Iris pigment epithelial cell (primary cell): ENCODE results near the gene TRAPPC10.

Experiments
- DNase-seq: peaks from one replicate; pipeline ENCODE4 v3.0.0-alpha.2; 2011; ENCODE audit warnings: low read depth

The TRAPPC10 gene, protein sequence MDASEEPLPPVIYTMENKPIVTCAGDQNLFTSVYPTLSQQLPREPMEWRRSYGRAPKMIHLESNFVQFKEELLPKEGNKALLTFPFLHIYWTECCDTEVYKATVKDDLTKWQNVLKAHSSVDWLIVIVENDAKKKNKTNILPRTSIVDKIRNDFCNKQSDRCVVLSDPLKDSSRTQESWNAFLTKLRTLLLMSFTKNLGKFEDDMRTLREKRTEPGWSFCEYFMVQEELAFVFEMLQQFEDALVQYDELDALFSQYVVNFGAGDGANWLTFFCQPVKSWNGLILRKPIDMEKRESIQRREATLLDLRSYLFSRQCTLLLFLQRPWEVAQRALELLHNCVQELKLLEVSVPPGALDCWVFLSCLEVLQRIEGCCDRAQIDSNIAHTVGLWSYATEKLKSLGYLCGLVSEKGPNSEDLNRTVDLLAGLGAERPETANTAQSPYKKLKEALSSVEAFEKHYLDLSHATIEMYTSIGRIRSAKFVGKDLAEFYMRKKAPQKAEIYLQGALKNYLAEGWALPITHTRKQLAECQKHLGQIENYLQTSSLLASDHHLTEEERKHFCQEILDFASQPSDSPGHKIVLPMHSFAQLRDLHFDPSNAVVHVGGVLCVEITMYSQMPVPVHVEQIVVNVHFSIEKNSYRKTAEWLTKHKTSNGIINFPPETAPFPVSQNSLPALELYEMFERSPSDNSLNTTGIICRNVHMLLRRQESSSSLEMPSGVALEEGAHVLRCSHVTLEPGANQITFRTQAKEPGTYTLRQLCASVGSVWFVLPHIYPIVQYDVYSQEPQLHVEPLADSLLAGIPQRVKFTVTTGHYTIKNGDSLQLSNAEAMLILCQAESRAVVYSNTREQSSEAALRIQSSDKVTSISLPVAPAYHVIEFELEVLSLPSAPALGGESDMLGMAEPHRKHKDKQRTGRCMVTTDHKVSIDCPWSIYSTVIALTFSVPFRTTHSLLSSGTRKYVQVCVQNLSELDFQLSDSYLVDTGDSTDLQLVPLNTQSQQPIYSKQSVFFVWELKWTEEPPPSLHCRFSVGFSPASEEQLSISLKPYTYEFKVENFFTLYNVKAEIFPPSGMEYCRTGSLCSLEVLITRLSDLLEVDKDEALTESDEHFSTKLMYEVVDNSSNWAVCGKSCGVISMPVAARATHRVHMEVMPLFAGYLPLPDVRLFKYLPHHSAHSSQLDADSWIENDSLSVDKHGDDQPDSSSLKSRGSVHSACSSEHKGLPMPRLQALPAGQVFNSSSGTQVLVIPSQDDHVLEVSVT

DNA sequence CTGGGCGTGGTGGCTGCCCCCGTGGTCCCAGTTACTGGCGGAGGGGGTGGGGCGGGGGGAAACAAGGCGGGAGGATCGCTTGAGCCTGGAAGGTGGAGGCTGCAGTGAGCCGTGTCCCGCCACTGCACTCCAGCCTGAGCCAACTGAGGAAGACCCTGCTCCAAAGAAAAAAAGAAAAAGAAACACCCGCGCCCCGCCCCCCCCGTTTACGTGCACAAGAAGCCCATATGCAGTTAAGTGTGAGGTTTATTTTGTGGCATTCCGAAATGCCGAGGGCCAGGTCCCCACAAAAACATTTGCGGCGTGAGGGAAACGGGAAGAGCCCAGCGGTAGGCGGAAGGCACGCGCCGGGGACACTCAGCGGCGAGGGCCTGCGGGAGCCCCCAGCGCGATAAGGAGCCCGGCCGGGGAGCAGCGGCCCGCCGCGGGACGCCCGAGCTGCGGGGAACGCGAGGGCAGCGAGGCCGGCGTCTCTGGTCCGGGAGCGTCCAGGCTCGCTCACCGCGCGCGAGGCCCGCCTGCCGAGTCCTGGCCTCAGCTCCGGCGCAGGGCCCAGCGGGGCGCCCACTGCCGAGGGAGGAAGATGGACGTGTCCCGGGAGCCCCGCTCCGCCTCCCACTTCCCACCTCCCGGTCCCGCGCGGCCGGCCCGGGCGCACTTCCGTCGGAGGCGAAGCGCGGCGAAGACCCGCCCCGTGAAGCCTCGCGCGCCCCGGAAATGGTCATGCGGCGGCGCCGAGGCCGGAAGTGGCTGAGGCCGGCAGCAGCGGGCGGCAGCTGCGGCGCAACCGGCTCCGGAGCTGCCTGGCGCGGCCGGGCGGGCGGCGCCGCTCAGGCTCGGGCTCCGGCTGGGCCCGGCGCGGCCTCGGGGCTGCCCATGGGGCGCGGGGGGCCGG, at the start of gene TRAPPC10:
Gene TRAPPC10 (plus strand): TSS at position 731 of the 895 bp plus-strand sequence. CDS start 185 bp downstream, outside the sequence.
- peak; percentile 90 for DNase-seq

DNA sequence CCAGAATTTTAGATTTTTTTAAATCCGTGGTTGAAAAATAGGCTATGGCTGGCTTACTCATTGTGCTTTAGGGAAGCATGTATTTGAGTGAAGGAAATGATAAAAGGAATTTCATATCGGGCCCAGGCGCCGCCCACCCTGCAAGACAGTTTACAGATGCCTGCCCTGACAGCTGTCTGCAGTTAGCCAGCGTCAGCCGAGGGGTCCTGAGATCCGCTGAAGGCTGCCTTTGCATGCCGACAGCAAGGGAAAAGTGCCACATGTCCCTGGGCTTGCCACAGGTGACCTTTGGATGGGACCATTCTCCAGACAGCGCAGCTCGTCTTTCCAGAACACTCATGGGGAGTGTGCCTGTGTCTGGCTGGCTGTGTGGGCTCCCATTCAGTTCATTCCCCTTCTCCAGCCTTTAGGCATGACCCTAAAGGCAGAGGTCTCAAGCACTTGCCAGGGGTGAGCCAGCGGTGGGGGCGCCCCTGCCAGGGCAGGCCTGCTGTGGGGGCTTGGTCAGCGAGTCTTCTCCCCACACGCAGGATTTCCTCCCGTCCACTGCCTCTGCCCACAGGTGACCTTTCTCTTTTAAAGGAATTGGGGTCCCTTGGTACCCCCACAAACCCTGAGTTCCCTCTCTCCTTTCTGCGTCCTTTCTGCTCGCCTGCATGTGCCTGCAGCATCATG, 46.1 kb upstream of the TRAPPC10 start:
- DNase-seq, result no peak

DNA sequence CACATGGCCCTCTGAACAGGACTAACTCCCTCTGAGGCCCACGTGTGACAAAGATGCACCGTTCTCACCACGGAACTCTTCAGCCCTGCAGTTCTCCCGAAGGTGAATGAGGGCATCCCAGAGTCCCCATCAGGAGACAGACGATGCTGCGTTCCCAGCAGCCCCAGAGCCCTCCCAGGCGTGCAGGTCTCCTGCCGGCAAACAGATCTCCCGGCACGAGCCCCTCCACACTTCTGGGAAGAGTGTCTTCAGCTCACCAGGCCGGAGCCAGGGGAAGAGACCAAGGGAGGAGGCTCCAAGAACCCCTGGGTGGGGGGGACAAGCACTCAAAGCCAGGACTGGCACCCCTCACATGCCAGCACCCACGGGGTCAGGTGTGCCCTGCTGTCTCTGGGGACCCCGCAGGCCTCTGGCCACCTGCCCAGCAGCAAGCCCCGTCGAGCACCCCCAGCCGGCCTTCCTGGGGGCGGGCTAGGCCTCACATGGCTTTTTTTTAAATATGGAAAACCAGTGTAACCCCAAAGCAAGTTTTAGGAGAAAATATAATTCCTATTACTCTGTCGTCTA, 45.1 kb upstream of the TRAPPC10 start:
- DNase-seq, result no peak

DNA sequence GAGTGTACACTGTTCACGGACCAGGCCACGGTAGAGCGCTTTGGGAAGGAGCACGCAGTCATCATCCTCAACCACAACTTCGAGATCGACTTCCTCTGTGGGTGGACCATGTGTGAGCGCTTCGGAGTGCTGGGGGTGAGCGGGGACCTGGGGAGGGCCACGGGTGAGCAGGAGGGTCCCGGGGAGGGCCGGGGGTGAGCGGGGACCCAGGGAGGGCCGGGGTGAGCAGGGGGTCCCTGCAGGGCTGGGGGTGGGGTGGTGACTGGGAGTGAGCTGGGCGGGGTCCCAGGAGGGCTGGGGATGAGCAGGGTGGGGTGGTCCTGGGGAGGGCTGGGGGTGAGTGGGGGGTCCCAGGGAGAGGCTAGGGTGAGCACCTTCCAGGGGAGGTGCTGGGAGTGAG, 44.1 kb upstream of the TRAPPC10 start:
- no peak for DNase-seq

DNA sequence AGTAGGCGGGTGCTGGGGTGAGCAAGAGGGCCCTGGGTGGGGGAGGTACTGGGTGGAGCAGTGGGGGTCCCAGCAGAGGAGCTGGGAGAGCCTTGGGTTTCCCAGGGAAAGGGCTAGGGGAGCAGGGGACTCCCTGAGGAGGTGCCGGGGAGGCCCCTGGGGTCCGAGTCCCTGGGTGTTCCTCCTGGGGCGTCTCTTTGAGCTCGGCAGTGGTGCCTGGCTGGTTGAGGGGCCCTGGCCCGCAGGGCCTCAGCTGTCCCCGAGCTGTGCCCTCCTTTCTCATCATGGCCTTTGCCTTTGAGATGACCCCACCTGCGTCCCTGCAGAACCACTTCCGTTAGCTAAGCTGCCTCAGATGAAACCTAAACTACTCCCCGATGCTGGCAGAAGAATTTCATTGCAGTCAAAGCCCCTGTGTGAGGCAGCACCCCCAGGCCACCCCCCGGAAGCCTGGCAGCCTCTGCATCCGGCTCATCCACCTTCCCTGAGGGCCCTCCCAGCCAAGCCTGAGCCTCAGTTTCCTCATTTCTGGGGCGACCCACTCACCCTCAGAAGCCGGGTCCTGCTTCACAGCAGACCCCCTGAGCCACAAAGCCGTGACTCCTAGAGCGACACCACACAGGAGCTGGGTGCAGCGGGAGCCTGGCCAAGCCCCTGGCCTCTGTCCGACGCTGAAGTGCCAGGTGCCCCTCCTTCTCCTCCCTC, 43.5 kb upstream of the TRAPPC10 start:
- no peak for DNase-seq

DNA sequence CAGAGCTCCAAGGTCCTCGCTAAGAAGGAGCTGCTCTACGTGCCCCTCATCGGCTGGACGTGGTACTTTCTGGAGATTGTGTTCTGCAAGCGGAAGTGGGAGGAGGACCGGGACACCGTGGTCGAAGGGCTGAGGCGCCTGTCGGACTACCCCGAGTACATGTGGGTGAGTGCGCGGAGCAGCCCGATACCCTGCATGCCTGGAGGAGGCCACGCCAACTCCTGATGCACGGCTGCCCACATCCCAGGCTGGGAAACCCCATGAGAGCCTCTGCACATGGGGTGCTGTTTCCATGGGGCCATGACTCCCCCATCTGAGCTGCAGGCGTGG, 43.0 kb upstream of the TRAPPC10 start:
- no peak for DNase-seq

DNA sequence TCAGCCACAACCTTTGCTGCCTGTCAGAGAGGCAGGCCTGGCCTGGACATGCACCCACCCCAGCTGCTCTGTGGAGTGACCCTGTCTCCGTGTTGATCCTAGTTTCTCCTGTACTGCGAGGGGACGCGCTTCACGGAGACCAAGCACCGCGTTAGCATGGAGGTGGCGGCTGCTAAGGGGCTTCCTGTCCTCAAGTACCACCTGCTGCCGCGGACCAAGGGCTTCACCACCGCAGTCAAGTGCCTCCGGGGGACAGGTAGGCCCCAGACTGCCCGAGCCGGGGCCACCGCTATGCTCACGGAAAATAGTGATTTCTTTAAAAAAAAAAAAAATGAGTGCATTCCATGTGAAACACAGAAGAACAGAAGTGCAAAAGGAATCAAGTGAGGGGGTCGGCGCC, 41.6 kb upstream of the TRAPPC10 start:
- no peak for DNase-seq

DNA sequence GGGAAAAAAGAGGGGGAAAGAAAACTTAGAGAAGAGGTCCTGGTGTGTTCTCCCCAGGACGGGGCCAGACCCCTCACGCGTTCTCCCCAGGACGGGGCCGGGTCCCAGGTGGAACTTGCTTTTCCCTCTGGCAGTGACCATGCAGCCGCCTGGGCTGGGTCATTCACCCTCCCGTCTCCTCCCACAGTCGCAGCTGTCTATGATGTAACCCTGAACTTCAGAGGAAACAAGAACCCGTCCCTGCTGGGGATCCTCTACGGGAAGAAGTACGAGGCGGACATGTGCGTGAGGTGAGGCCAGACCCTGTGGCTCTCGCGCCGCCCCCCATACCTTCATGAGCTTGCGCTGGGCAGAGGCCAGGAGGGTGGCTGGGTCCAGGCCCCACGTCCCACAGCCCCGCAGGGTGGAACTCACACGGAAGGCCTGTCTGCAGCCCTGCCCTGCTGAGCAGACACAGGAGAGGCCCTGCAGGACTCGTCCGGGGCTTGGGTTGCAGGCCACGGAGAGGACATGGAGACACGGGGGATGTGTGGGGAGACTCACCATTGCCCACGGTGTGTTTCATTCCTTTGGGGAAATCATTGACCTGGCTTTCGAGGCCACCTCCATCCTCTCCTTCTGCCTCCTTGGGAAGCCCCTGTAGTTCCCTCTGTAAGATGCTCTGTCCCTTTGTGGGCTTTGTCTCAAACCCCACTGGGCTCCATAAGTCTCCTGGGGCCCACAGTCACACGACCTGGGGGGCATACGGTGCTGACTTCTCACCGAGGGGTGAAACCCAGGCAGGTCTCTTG, 40.7 kb upstream of the TRAPPC10 start:
- no peak for DNase-seq

DNA sequence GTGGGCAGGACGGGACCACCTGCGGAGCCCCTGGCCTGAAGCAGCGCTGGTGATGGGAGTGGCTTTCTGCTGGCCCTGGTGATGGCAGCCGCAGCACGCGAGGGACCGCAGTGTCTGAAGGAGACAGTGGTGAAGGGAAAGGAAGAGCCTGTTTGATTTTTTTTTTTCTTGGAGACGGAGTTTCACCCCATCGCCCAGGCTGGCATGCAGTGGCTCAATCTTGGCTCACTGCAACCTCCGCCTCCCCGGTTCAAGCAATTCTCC, 40.2 kb upstream of the TRAPPC10 start:
- no peak for DNase-seq

DNA sequence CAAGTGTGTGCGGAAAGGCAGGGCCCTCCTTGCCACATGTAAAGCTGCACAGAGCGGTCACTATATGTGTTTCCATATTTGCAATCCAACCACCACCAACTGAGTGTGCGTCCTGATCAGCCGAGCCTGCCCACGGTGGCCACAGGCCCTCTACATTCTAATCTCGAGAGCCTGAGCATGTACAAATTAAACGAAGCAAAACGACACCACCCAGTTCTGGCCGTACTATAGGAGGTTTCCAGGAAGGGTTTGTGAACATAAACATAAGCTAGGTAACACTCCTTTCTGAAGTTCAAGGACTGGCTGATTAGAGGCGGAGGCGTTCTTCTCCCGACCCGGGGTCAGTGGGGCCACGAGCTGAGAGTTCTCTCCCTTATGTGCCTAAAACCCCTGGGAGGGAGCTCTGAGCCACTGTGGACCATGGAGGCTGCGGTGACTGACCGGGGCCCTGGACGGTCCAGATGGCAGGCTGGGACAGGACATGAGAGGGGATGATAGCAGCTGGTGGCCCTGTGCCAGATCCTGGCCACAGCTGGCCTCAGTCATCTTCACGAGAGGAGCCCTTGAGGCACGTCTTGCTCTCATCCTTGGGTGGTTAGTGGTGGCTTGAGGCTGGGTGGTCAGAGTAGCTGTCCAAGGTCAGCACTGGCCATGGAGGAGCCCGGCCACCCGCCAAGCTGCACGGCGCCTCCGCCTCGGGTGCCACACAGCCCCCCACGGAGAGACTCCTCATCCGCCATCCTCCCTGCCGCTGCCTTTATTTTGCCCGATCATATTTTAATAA, 39.1 kb upstream of the TRAPPC10 start:
- no peak for DNase-seq

DNA sequence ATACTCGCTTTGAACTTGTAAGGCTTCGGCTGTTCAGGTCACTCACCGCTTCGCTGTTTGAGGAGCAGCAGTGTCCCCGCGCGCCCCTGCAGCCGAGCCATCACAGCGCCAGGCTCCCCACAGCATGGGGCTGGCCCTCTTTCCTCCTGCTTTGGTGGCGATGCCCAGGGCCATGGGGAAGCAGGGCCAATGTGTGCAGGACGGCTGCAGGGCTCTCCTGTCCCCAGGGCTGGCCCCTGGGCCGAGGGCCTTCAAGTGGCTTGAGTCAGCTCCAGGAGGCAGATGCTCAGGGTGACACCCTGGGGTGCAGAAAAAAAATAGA, 38.5 kb upstream of the TRAPPC10 start:
- DNase-seq, result no peak

DNA sequence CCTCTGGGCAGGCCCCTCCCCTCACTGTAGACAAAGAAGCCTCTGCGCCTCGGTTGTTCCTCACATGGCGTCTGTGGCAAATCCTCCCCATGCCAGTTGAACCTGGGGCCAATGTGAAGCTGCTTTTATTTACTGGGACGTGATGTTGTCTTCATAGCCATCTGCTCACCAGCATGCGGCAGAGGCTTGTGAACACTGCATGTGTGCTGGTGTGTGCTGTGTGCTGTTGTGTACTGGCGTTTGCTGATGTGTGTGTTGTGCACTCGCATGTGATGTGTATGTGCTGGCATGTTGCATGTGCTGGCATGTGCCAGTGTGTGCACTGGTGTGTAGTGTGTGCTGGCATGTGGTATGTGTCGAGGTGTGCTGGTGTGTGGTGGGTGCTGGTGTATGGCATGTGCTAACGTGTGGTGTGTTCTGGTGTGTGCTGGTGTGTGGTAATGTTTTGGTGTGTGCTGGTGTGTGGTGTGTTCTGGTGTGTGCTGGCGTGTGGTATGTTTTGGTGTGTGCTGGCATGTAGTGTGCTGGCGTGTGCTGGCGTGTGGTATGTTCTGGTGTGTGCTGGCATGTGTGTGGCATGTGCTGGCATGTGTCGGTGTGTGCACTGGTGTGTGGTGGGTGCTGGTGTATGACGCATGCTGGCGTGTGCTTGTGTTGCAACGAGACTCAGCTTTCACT, 37.2 kb upstream of the TRAPPC10 start:
- DNase-seq, result no peak

DNA sequence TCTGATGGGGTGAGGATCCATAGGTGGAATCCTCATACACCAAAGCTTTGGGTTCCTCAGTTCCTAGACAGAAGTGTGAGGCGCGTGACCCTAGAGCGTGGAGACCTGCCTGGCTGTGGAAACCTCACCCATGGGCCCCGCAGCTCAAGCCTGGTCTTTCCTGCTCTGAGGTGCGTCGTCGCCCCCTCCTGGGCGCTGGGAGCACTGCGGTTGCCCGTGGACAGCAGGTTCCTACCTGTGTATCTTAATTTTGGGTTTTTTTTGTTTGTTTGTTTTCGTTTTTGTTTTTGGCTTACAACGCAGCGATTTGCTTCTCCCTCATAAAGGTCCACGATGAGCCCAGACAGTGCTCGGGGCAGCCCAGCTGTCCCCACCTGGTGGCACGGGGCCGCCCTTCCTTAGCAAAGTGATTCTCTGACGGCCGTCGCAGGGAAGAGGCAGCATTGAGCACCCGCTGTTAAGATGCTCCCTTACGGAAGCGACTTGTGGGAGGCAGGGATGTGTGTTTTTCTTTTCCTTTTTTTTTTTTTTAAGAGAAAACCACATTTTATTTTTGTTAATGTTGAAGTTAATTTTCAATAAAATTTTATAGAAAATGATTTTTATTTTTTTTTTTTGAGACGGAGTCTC, 36.5 kb upstream of the TRAPPC10 start:
- peak; percentile 61 for DNase-seq

DNA sequence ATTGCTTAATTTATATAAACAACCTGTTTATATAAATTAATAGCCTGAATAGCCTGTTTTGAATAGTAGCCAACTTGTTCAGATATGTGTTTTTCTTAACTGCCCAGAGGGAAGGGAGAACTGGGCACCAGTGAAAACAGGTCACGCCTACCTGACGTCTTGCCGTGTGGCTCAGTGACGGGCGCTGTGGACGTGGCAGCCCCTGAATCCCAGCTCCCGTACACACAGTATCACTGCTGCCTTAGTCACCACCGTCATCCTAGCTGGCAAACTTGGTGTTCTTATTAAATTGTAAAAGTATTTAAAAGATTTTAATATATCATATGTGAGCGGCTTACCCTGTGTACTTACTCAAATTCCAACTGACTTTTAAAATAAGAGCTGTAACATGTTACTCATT, 35.4 kb upstream of the TRAPPC10 start:
- no peak for DNase-seq

DNA sequence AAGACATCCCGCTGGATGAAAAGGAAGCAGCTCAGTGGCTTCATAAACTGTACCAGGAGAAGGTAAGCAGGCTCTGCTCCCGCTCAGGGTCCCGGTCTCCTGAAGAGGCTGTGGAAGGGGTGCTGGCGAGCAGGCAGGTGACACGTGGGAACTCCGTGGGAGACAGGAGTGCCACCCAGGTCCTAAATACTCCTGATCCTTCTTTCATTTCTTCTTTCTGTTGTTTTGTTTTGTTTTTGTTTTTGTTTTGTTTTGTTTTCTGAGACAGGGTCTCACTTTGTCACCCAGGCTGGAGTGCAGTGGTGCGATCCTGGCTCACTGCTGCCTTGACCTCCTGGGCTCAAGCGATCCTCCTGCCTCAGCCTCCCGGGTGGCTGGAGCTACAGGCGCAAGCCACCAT, 34.0 kb upstream of the TRAPPC10 start:
- DNase-seq, result no peak

DNA sequence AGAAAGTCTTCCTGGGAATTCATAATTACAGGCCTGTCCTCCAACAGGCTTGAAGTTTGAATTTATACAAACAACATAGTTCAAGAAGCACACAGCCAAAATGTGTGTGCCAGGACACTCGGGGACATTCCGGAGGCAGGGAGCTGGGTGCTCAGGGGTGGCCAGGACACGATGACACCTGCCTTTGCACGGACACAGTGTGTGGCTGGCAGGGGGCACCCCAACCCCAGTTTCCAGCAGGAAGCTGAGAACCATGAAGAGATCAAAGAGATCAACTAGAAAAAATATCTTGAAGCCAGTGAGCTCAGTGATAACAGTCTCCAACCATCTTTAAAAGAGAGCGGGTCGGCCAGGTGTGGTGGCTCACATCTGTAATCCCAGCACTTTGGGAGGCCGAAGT, 32.5 kb upstream of the TRAPPC10 start:
- peak; percentile 32 for DNase-seq

DNA sequence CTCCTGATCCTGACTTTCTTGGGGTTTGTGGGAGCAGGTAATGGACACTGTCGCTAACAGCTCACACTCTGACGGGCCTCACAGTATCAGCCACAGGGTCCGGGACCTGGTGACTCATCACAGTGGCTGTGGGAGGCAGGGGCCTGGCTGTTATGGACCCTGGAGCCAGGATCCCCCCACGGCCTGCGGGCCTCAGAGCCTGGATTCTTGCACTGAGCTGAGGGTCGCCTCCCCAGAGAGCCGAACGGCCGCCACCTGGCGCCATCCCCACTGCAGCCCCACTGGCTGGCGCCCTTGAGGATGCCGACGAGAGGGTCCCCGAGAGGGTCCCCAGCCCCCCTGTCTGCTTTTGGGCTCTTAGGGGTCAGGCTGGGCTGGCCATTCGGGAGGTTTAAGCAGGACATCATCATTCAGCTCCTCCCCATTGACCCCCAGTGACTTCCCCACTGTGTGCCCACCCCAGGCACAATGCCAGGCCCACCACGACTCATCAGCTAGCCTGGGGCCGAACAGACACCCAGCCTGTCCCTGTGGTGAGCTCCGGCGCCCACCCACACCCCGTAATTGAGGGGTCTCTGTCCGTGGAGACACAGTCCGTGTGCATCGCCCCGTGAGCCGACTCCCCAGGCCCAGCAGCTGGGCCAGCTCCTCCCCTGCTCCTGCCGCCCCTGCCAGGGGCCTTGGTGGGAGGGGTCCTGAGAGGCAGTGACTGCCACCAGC, 30.8 kb upstream of the TRAPPC10 start:
- DNase-seq, result no peak
